Osteocyte (in vitro differentiated cells): Measurements from ENCODE around the gene GOLPH3. TPM values are rescaled to one million over a fixed set of nuclear protein-coding genes. Genes with fewer than 3 reads are reported as not detected.

Experiments
- DNase-seq: peaks from one replicate; pipeline ENCODE4 v3.0.0; 2021; ENCODE audit warnings: mixed read lengths; ENCODE audit not compliant: unreplicated experiment; ENCODE audit errors: extremely low spot score
- H3K27ac Mint-ChIP-seq: one replicate; pipeline ENCODE4 v1.8.0; 2021; ENCODE audit warnings: mild to moderate bottlenecking, mixed read lengths; ENCODE audit not compliant: unreplicated experiment
- H3K27me3 Mint-ChIP-seq: one replicate; pipeline ENCODE4 v1.8.0; 2021; ENCODE audit warnings: mixed read lengths; ENCODE audit not compliant: unreplicated experiment
- H3K36me3 Mint-ChIP-seq: one replicate; pipeline ENCODE4 v1.8.0; 2021; ENCODE audit warnings: mixed read lengths; ENCODE audit not compliant: unreplicated experiment
- H3K4me1 Mint-ChIP-seq: one replicate; pipeline ENCODE4 v1.8.0; 2021; ENCODE audit warnings: mixed read lengths; ENCODE audit not compliant: unreplicated experiment
- H3K4me3 Mint-ChIP-seq: one replicate; pipeline ENCODE4 v1.8.0; 2021; ENCODE audit warnings: mild to moderate bottlenecking, moderate library complexity, mixed read lengths; ENCODE audit not compliant: unreplicated experiment
- H3K9me3 Mint-ChIP-seq: one replicate; pipeline ENCODE4 v1.8.0; 2021; ENCODE audit warnings: mixed read lengths; ENCODE audit not compliant: unreplicated experiment
- CTCF ChIP-seq: fragments of 200-600 bp; sonication (generic); IDR thresholded peaks from 2 replicates; pipeline ENCODE4 v1.5.0; 2021; ENCODE audit warnings: antibody characterized with exemption, mild to moderate bottlenecking, moderate library complexity
- total RNA-seq: library from RNA; stranded (reverse); gene quantifications from 2 replicates; pipeline ENCODE4 v1.2.1, GENCODE V29; 2021

The GOLPH3 gene
- total RNA-seq, 1 donor from 2014 or later = 91.2 TPM

GRCh38 chr5:32153723-32154122, 20.4 kb downstream of the GOLPH3 start:
- H3K27ac Mint-ChIP-seq = peak overlapping the region; percentile 67
- no peak for TF ChIP-seq CTCF
- no peaks in the 10 kb centered on the region for H3K9me3 Mint-ChIP-seq
- H3K4me1 Mint-ChIP-seq = peaks cover 48% of the 10 kb centered on the region
- DNase-seq = no peak
- H3K27me3 Mint-ChIP-seq = no peaks in the 10 kb centered on the region
- no peak overlapping the region for H3K4me3 Mint-ChIP-seq
- peaks cover 4% of the 10 kb centered on the region for H3K36me3 Mint-ChIP-seq

- TF ChIP-seq CTCF = no peak
- Mint-ChIP-seq H3K4me3 (no peak overlapping the region), H3K4me1 (peaks cover 55% of the 10 kb centered on the region), H3K36me3 (peaks cover 4% of the 10 kb centered on the region), H3K9me3 (no peaks in the 10 kb centered on the region), H3K27me3 (no peaks in the 10 kb centered on the region), H3K27ac (no peak overlapping the region)
- no peak for DNase-seq
These were observed 22.9 kb downstream of the GOLPH3 start for GRCh38 chr5:32151198-32151597.

DNA sequence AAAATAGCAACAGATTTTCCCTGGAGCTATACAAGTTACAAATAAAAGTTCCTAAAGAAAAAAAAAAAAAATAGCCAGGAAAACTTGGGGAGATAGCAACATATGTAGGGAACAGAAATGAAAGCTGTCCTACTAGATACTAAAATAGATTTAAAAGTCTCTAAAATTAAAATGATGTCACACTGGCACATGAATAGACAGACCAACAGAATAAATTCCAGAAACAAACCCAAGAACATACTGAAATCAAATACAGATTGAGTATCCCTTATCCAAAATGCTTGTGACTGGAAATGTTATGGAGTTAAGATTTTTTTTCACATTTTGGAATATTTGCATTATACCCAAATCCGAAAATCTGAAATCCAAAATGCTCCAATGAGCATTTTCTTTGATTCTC, 23.8 kb downstream of the GOLPH3 start:
- H3K4me1 Mint-ChIP-seq = peaks cover 62% of the 10 kb centered on the region
- no peak overlapping the region for H3K4me3 Mint-ChIP-seq
- no peaks in the 10 kb centered on the region for H3K9me3 Mint-ChIP-seq
- H3K36me3 Mint-ChIP-seq = peaks cover 4% of the 10 kb centered on the region
- no peak for TF ChIP-seq CTCF
- no peak for DNase-seq
- H3K27ac Mint-ChIP-seq = peak overlapping the region; percentile 43
- no peaks in the 10 kb centered on the region for H3K27me3 Mint-ChIP-seq

DNA sequence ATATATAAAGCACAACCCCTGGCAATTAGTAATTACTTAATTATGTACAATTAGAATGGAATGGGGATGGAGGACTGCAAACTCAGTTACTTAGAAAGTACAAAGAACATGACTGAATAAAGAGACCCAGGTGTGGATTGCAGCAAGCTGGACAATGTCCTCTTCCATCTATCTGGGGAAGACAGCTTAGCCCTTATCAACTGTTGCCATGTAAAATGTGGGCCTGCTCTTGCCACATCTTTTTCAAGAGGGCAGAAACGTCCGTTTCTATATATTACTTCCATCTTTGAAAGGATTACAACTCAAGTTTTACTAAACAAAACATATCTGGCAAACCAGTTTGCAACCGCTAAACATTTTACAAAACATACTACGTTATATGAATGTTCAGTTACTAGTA, 26.2 kb downstream of the GOLPH3 start:
- TF ChIP-seq CTCF = no peak
- no peak overlapping the region for H3K4me3 Mint-ChIP-seq
- peaks cover 3% of the 10 kb centered on the region for H3K36me3 Mint-ChIP-seq
- no peak overlapping the region for H3K27ac Mint-ChIP-seq
- H3K27me3 Mint-ChIP-seq = no peaks in the 10 kb centered on the region
- H3K4me1 Mint-ChIP-seq = peaks cover 57% of the 10 kb centered on the region
- no peaks in the 10 kb centered on the region for H3K9me3 Mint-ChIP-seq
- DNase-seq = no peak

- Mint-ChIP-seq H3K4me1 (peaks cover 53% of the 10 kb centered on the region), H3K36me3 (peaks cover 3% of the 10 kb centered on the region), H3K27me3 (no peaks in the 10 kb centered on the region), H3K9me3 (no peaks in the 10 kb centered on the region), H3K27ac (peak overlapping the region; percentile 8), H3K4me3 (no peak overlapping the region)
- DNase-seq = no peak
- TF ChIP-seq CTCF = no peak
These were observed 26.9 kb downstream of the GOLPH3 start for GRCh38 chr5:32147236-32147635.
